Ureter (tissue), 1 donor: ENCODE data around the gene AK5. TPM values are rescaled to one million over a fixed set of nuclear protein-coding genes. Genes with fewer than 3 reads are reported as not detected.

Source experiments
- DNase-seq: peaks from one replicate; pipeline ENCODE4 v3.0.0-alpha.2; 2020; ENCODE audit warnings: low spot score
- total RNA-seq: library from RNA; stranded (reverse); gene quantifications from one replicate; pipeline ENCODE4 v1.2.4, GENCODE V29; 2023
- donor health status: DM: yes; HTN: yes; CAD: no.

The AK5 gene
- total RNA-seq, 1 donor from 2014 or later, result 1.9 TPM

DNA sequence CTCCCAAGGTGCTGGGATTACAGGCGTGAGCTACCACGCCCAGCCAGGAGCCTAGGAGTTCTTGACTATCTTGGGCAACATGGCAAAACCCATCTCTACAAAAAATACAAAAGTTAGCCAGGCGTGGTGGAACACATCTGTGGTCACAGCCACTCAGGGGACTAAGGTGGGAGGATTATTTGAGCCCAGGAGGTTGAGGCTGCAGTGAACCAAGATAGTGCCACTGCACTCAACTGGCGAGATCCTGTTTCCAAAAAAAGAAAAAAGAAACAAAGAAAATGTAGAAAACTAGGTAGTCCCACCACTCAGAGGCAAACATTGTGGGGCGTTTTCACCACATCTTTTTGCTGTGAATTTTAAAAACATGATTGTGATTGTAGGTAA, 259.3 kb downstream of the AK5 start:
- no peak for DNase-seq

DNA sequence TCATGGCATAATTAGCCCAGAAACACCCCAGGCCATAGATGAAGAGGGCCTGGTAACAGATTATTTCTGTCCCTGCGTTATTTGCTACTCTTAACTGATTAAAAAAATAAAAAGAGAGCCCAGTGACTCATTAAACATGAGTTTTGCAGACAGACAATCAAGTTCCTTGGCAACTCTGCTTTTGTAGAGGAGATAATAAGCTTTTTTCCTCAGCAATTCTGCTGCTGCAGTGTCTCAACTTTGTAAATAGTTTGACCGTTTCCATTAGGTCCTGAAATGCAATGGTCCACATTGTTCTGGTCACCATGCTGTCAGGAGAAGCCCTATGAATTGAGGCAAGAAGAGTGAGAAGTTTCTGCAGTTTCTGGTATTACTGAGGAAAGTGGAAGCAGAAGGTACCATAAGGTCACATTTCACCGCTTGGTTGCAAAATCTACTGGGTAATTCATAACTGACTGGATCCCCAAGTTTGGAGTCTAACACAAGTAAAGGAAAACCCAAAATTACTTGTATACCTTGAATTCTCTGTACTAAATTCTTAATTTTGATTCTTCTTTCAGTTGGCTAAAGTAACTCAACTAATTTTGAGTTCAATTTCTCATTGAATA, 261.1 kb downstream of the AK5 start:
- no peak for DNase-seq

DNA sequence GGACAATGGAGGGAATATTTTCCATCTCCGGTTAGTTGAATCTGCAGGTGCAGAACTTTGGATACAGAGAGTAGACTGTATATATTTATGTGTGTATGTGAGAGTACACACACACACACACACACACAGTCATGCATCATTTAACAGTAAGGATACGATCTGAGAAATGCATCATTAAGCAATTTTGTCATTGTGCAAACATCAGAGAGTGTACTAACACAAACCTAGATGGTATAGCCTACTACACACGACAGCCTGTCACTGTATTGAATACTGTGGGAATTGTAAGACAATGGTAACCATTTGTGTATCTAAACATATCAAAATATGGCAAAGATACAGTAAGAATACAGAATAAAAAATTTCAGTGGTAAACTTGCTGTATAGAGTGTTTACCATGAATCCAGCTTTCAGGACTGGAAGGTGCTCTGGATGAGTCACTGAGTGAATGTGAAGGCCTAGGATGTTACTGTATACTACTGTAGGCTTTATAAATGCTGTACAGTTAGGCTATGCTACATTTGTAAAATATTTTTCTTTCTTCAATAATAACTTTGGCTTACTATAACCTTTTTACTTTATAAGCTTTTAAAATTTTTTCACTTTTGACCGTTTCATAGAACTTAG, 262.1 kb downstream of the AK5 start:
- no peak for DNase-seq

- DNase-seq, result no peak
These were observed 263.0 kb downstream of the AK5 start for GRCh38 chr1:77544845-77545244.

DNA sequence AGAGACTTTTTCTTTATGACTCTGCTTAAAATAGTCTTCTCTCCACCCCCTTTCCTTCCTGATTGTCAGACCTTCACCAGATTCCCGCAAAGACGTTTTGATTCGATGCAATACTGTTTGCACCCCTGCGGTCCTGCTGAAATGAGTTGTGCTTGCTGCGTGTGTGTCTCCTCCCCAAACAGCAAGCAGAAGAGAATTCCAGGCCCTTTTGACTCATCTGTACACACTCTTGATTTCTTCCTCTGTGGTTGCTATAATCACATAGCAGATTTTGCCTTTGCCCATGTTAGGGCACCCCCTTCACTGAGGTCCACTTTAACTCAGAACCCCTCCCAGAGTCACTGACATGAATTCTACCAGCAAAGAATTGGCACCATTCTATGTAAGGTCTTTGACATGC, 264.2 kb downstream of the AK5 start:
- no peak for DNase-seq

GRCh38 chr1:77546890-77547289, 265.1 kb downstream of the AK5 start:
- no peak for DNase-seq

DNA sequence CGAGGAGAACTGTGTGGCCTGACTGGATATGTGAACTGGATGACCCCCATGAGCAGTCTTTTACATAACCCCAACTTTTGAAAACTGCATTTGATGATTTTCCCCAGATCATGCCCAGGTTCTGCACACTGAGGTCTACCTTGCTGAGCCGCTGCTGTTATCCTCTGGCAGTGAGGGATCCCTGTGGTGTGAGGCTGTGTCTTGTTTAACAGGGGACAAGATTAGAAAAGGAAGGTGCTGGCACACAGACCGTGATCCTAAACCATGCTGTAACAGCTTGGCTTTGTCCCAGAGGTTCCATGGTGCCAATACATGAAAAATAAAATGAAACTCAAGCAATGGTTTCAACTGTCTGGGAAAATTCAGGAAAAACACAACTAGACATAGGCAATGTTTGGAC, 266.5 kb downstream of the AK5 start:
- DNase-seq, result no peak

DNA sequence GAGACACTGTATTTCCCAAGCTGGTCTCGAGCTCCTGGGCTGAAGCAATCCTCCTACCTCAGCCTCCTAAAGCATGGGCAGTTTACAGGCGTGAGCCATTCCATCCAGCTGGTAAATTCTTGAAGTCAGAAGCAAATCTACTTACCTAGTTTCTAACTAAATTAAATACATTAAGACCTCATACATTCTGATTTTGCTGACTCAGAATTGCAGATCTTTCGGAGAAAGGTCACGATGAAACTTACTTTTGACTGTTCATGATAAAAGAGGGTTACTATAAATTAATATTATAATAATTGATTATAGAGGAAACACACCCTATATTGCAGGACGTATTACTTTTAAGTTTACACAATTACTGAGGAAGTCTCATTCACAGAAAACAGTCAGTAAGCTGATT, 268.3 kb downstream of the AK5 start:
- no peak for DNase-seq

GRCh38 chr1:77552626-77553025, 270.8 kb downstream of the AK5 start:
- no peak for DNase-seq

- no peak for DNase-seq
These were observed 271.9 kb downstream of the AK5 start for GRCh38 chr1:77553568-77554291.

GRCh38 chr1:77556045-77556444, 274.2 kb downstream of the AK5 start:
- no peak for DNase-seq

GRCh38 chr1:77557053-77557452, 275.2 kb downstream of the AK5 start:
- no peak for DNase-seq

DNA sequence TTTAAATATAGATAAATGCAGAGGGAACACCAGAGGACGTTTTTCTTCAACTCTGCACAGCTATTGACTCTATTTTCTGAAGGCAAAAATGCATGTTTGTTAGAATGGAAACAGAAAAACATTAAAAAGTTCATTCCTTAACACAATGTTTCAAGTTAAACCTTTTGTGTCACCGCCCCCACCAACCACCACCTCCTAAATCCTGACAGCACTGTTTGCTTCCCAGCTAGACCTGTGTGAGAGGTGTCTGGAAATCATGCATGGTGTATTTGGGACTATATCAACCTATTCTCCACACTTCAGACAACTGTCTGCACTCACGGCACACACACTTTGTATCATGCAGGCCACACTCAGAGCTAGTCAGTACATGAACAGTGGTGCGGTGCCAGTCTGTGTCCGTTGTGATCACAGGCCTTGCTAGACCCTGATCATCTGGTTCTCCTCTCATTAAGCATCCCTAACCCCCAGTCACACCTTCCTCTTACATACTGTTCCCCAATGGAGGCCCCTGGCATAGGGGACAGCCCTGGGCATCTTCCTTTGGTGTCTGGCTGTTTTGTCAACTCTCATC, 276.9 kb downstream of the AK5 start:
- no peak for DNase-seq

DNA sequence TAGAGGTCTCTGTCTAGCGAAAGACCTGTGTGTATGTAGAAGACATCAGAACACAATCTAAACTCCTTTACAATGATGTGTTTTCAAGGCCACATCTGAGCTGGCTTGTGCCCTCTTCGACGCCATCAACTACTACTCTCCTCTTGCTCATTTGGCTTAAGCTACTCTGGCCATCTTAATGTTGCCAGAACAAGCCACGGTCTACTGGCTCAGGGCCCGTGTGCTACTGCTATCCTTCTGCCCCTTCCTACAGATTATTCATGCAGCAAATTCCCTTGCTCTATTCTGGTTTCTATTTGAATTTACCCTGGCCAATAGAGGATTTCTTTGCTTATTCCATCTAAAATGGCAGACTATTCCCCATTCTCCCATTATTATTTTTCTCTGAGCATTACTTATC, 278.9 kb downstream of the AK5 start:
- DNase-seq, result no peak

DNA sequence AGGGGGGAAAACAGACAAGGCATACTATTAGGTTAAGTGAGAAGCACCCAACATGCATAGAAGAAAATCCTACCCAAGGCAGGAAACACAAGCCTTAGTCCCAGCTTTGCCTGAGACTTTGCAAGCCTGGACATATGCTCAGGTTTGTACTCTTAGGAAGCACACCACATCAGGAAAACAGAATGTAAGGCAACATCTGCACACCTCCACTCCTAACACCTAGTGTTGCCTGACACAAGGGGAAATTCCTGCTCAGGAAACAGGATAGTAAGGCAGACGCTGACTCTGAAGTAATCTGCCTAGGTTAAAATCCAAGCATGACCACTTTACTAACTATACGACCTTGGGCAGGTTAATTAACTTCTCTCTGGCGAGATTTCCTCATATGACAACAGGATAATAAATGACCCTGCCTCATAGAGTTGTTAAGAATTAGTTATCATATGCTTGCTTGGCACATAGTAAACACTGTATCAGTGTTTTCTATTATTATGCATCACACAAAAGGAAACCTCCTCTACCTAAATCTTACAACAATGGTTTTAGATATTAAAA, 280.9 kb downstream of the AK5 start:
- DNase-seq, result no peak

DNA sequence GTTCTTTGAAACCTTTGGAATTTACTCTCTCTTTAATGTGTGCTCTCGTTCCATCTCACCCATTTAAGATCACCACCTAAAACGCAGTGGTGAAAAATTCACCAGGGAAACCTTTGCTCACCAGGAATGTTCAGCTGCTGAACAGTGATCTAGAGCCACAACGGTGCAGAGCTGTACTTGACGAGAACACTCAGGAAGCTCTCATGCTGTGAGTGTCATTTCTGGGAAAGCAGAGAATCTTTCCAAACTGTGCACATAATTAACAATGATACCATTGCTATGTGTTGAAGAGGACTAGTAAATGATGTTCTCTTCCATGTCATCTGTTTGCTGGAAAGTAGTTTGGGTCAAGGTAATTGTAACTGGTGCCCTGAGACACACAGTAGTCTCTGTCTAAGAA, 283.5 kb downstream of the AK5 start:
- DNase-seq, result no peak

DNA sequence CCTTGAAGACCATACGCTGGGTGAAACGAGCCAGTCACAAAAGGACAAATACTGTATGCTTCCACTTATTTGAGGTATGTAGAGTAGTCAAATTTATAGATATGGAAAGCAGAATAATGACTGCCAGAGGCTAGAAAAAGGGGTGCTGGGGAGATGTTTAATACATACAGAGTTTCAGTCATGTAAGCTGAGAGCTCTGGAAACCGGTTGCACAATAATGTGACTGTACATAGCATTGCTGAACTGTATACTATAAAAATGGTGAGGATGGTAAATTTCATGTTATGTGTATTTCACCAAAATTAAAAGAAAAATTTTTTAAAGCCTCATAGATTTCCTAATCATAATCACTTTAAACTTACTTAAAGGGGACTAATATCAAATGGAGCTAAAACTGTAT, 289.8 kb downstream of the AK5 start:
- DNase-seq, result no peak

DNA sequence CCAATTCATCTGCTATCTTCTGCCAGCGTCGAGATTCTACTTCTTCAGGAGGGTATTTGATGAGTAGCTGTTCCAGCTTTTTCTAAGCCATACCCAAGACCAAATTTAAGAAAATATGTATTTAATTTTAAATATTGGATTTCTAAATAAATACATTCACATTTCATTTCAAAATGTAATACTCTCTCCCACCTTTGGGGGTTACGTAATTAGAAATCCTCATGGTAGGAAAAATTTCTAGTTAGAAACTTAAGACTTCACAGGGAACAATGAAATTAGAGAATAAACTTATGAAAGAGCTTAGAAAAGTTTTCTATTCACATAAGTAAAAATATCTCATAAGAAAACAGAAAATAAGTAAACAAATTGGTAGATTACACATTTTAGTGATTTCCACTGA, 297.7 kb downstream of the AK5 start:
- no peak for DNase-seq

DNA sequence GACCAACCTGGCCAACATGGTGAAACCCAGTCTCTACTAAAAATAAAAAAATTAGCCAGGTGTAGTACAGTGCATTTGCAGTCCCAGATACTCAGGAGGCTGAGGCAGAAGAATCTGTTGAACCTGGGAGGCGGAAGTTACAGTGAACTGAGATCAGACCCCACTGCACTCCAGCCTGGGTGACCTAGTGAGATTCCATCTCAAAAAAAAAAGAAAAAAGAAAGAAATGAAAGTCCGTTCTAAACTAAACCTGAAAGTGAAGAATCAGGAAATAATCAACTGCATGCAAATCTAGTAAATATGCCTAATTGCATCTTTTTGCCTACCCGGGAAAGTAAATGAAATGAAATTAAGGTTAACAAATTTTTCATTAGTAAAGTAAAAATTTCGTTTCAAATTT, 301.1 kb downstream of the AK5 start:
- DNase-seq, result no peak

DNA sequence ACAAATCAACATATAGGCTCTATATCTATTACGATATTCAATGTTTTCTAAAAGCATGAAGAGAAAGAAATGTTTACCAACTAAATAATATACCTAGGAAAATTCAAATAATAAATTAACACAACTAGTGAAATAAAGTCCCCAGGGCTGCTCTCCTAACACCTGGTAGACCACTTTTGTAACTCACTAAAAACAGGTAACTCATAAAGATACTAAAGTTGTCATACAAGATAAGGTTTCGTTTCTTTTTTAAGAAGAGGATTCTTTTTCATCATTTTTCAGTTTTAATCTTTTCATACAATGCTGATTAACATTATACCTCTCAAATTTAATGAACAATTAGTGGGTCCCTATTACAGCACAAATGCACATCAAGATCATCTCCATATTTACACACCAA, 301.7 kb downstream of the AK5 start:
- DNase-seq, result no peak

GRCh38 chr1:77584884-77585283, 303.1 kb downstream of the AK5 start:
- DNase-seq, result no peak

GRCh38 chr1:77585610-77586314, 303.9 kb downstream of the AK5 start:
- DNase-seq, result no peak
